Neural cell (in vitro differentiated cells): ENCODE data around the gene CDRT4. TPM values are rescaled to one million over a fixed set of nuclear protein-coding genes. Genes with fewer than 3 reads are reported as not detected.

Source experiments
- H2AFZ ChIP-seq: fragments of 200-600, 300-800 bp; sonication (generic), shearing (Covaris generic); 2 replicates; pipeline ENCODE4 v1.6.0; 2014; ENCODE audit warnings: low read depth, mild to moderate bottlenecking, antibody characterized with exemption, low read length, moderate library complexity
- H3F3A ChIP-seq: fragments of 200-600 bp; shearing (Covaris generic); 2 replicates; pipeline ENCODE4 v1.6.1; 2016; ENCODE audit warnings: mild to moderate bottlenecking, moderate library complexity, mixed read lengths, antibody characterized with exemption, low read length; ENCODE audit not compliant: insufficient read depth, poor library complexity, severe bottlenecking
- H3K27ac ChIP-seq: fragments of 200-600, 300-800 bp; sonication (generic), shearing (Covaris generic); 2 replicates; pipeline ENCODE4 v1.5.1; 2014; ENCODE audit warnings: mild to moderate bottlenecking, low read length, moderate library complexity
- H3K27me3 ChIP-seq: fragments of 300-800, 200-600 bp; sonication (generic), shearing (Covaris generic); 2 replicates; pipeline ENCODE4 v1.6.0; 2014; ENCODE audit warnings: mild to moderate bottlenecking, low read depth, low read length, moderate library complexity; ENCODE audit not compliant: insufficient read depth
- H3K36me3 ChIP-seq: fragments of 300-800, 200-600 bp; sonication (generic), shearing (Covaris generic); 2 replicates; pipeline ENCODE4 v1.5.1; 2014; ENCODE audit warnings: mild to moderate bottlenecking, antibody characterized with exemption, low read length, moderate library complexity; ENCODE audit not compliant: insufficient read depth
- H3K4me2 ChIP-seq: fragments of 300-800, 200-600 bp; sonication (generic), shearing (Covaris generic); 2 replicates; pipeline ENCODE4 v1.6.0; 2014; ENCODE audit warnings: mild to moderate bottlenecking, low read length
- H3K4me3 ChIP-seq: fragments of 300-800, 200-600 bp; sonication (generic), shearing (Covaris generic); 2 replicates; pipeline ENCODE4 v1.5.1; 2014; ENCODE audit warnings: mild to moderate bottlenecking, low read length, moderate library complexity
- H3K79me2 ChIP-seq: fragments of 200-600 bp; shearing (Covaris generic); replicated peaks from 2 replicates; pipeline ENCODE4 v1.6.0; 2014; ENCODE audit warnings: mild to moderate bottlenecking, low read length, moderate library complexity; ENCODE audit not compliant: insufficient read depth
- H3K9ac ChIP-seq: fragments of 300-800, 200-600 bp; sonication (generic), shearing (Covaris generic); 2 replicates; pipeline ENCODE4 v1.6.1; 2016; ENCODE audit warnings: mild to moderate bottlenecking, low read length, mixed read lengths
- H3K9me2 ChIP-seq: fragments of 200-600 bp; shearing (Covaris generic); 2 replicates; pipeline ENCODE4 v1.6.1; 2016; ENCODE audit warnings: mild to moderate bottlenecking, low read length, mixed read lengths; ENCODE audit not compliant: insufficient read depth
- H3K9me3 ChIP-seq: fragments of 200-600, 300-800 bp; sonication (generic), shearing (Covaris generic); 2 replicates; pipeline ENCODE4 v1.6.1; 2016; ENCODE audit warnings: mild to moderate bottlenecking, mixed run types, low read length, moderate library complexity, mixed read lengths
- H4K20me1 ChIP-seq: fragments of 200-600 bp; shearing (Covaris generic); 2 replicates; pipeline ENCODE4 v1.6.1; 2016; ENCODE audit warnings: mild to moderate bottlenecking, mixed run types; ENCODE audit not compliant: insufficient read depth
- CTCF ChIP-seq: fragments of 450-650 bp; IDR thresholded peaks from 2 replicates; pipeline ENCODE4 v1.5.1; 2014; ENCODE audit warnings: antibody characterized with exemption, mild to moderate bottlenecking, moderate library complexity; ENCODE audit not compliant: poor library complexity, severe bottlenecking
- EP300 ChIP-seq: fragments of 450-650 bp; conservative IDR thresholded peaks from 2 replicates; pipeline ENCODE4 v1.6.1; 2014; ENCODE audit warnings: antibody characterized with exemption, mild to moderate bottlenecking, moderate library complexity; ENCODE audit not compliant: poor library complexity, severe bottlenecking
- EZH2 ChIP-seq: fragments of 200-600, 300-800 bp; shearing (Covaris generic), sonication (generic); IDR thresholded peaks from 2 replicates; pipeline ENCODE4 v1.6.1; 2014; ENCODE audit warnings: antibody characterized with exemption, low read length, borderline replicate concordance, mild to moderate bottlenecking; ENCODE audit not compliant: insufficient read depth, poor library complexity, severe bottlenecking
- MXI1 ChIP-seq: fragments of 450-650 bp; conservative IDR thresholded peaks from 2 replicates; pipeline ENCODE4 v1.6.1; 2014; ENCODE audit warnings: antibody characterized with exemption, mild to moderate bottlenecking; ENCODE audit not compliant: poor library complexity, severe bottlenecking
- POLR2AphosphoS5 ChIP-seq: IDR thresholded peaks from 2 replicates; pipeline ENCODE4 v1.6.1; 2012
- RAD21 ChIP-seq: fragments of 450-650 bp; conservative IDR thresholded peaks from 2 replicates; pipeline ENCODE4 v1.6.1; 2014; ENCODE audit warnings: antibody characterized with exemption, mild to moderate bottlenecking, moderate library complexity
- REST ChIP-seq: IDR thresholded peaks from 2 replicates; pipeline ENCODE4 v1.6.1; 2012; ENCODE audit warnings: borderline replicate concordance
- SMC3 ChIP-seq: fragments of 450-650 bp; conservative IDR thresholded peaks from 2 replicates; pipeline ENCODE4 v1.6.1; 2014; ENCODE audit warnings: antibody characterized with exemption, mild to moderate bottlenecking, moderate library complexity; ENCODE audit not compliant: poor library complexity
- TAF1 ChIP-seq: IDR thresholded peaks from 2 replicates; pipeline ENCODE4 v1.6.1; 2012; ENCODE audit warnings: low read depth
- polyA plus RNA-seq: library from polyadenylated mRNA; depleted of rRNA; stranded (reverse); fragments of >200 nt; gene quantifications from 2 replicates; pipeline ENCODE4 v1.2.3, GENCODE V29; 2014

The CDRT4 gene
- polyA plus RNA-seq, 1 donor from 2014 or later: 22.5 TPM

- TF ChIP-seq EZH2 (no peak), MXI1 (no peak), TAF1 (no peak), EP300 (no peak), REST (no peak), CTCF (no peak), POLR2AphosphoS5 (no peak), RAD21 (no peak), SMC3 (no peak)
- Histone ChIP-seq H3K9ac (no peak overlapping the region), H4K20me1 (no peaks in the 10 kb centered on the region)
Measured at GRCh38 chr17:15436473-15437302, 30.7 kb downstream of the CDRT4 start.

GRCh38 chr17:15434956-15435355 is 32.5 kb downstream of the CDRT4 start:
- Histone ChIP-seq H3F3A (no peaks in the 10 kb centered on the region), H4K20me1 (no peaks in the 10 kb centered on the region), H3K27ac (no peak overlapping the region), H3K36me3 (peaks cover 9% of the 10 kb centered on the region), H3K27me3 (no peaks in the 10 kb centered on the region), H3K9me3 (no peaks in the 10 kb centered on the region), H3K79me2 (no peaks in the 10 kb centered on the region), H3K9me2 (no peaks in the 10 kb centered on the region), H3K4me3 (no peak overlapping the region), H3K9ac (no peak overlapping the region), H2AFZ (no peak overlapping the region), H3K4me2 (no peak overlapping the region)
- TF ChIP-seq REST: no peak
- no peak for TF ChIP-seq TAF1
- TF ChIP-seq EZH2: no peak
- TF ChIP-seq POLR2AphosphoS5: no peak
- no peak for TF ChIP-seq RAD21
- no peak for TF ChIP-seq SMC3
- TF ChIP-seq MXI1: no peak
- TF ChIP-seq CTCF: no peak
- TF ChIP-seq EP300: no peak

More at GRCh38 chr17:15436473-15437302, 30.7 kb downstream of the CDRT4 start:
- Histone ChIP-seq H3K4me2 (no peak overlapping the region), H3F3A (no peaks in the 10 kb centered on the region), H3K4me3 (no peak overlapping the region), H3K79me2 (no peaks in the 10 kb centered on the region), H3K9me2 (no peaks in the 10 kb centered on the region), H2AFZ (no peak overlapping the region), H3K9me3 (no peaks in the 10 kb centered on the region), H3K36me3 (peaks cover 9% of the 10 kb centered on the region), H3K27me3 (no peaks in the 10 kb centered on the region), H3K27ac (no peak overlapping the region)
